OCI-LY1 (cell line): Measurements from ENCODE around the gene CREB5.

Source experiments
- CTCF ChIP-seq: fragments of 200-600 bp; sonication (generic), shearing (Covaris generic); IDR thresholded peaks from 2 replicates; pipeline ENCODE4 v1.5.1; 2017; ENCODE audit warnings: mild to moderate bottlenecking, antibody characterized with exemption, low read length, moderate library complexity, mixed read lengths
- EZH2 ChIP-seq: fragments of 200-600 bp; sonication (generic), shearing (Covaris generic); IDR thresholded peaks from 2 replicates; pipeline ENCODE4 v1.8.0; 2017; ENCODE audit warnings: borderline replicate concordance, mixed run types, mild to moderate bottlenecking, antibody characterized with exemption, low read length, moderate library complexity, mixed read lengths

GRCh38 chr7:28598586-28598985 lies 186.3 kb downstream of the CREB5 start:
- TF ChIP-seq CTCF = no peak
- no peak for TF ChIP-seq EZH2
